HEK293 (cell line): ENCODE data around the gene POLDIP2.

Experiments
- PRDM10 ChIP-seq: fragments of 450-650 bp; formaldehyde crosslinking; IDR thresholded peaks from 2 replicates; pipeline ENCODE4 v1.5.1; 2016; ENCODE audit warnings: missing biosample characterization, missing genetic modification characterization
- SP3 ChIP-seq: fragments of 450-650 bp; formaldehyde crosslinking; IDR thresholded peaks from 2 replicates; pipeline ENCODE4 v1.5.1; 2016; ENCODE audit warnings: missing biosample characterization, missing genetic modification characterization
- ZBTB20 ChIP-seq: fragments of 450-650 bp; formaldehyde crosslinking; IDR thresholded peaks from 2 replicates; pipeline ENCODE4 v1.5.1; 2016; ENCODE audit warnings: missing biosample characterization, missing genetic modification characterization
- ZBTB48 ChIP-seq: fragments of 450-650 bp; formaldehyde crosslinking; IDR thresholded peaks from 2 replicates; pipeline ENCODE4 v1.5.1; 2016; ENCODE audit warnings: missing biosample characterization, missing genetic modification characterization
- ZNF274 ChIP-seq, 2 experiments: fragments of 200-500 bp in 1 of 2; fragments of 450-650 bp in 1 of 2; sonication (Bioruptor generic) in 1 of 2; formaldehyde crosslinking in 1 of 2; IDR thresholded peaks; 2 replicates each; pipeline versions ENCODE4 v1.5.1 to v1.6.1; 2014 to 2016; ENCODE audit warnings: borderline replicate concordance in 1 of 2, inconsistent platforms in 1 of 2, low read length in 1 of 2, missing biosample characterization in 1 of 2, missing genetic modification characterization in 1 of 2
- ZNF37A ChIP-seq: fragments of 450-650 bp; IDR thresholded peaks from 2 replicates; pipeline ENCODE4 v1.5.1; 2018; ENCODE audit warnings: missing biosample characterization, missing genetic modification characterization
- ZNF561 ChIP-seq: fragments of 450-650 bp; IDR thresholded peaks from 2 replicates; pipeline ENCODE4 v1.5.1; 2018; ENCODE audit warnings: missing biosample characterization, missing genetic modification characterization, borderline replicate concordance
- ZNF629 ChIP-seq: fragments of 450-650 bp; formaldehyde crosslinking; IDR thresholded peaks from 2 replicates; pipeline ENCODE4 v1.5.1; 2017; ENCODE audit warnings: missing biosample characterization, missing genetic modification characterization
- TF ChIP-seq, protein P1 (sequence below): fragments of 450-650 bp; formaldehyde crosslinking; IDR thresholded peaks from 2 replicates; pipeline ENCODE4 v1.5.1; 2016; ENCODE audit warnings: missing biosample characterization, missing genetic modification characterization, borderline replicate concordance
- TF ChIP-seq, protein P2 (sequence below): fragments of 450-650 bp; formaldehyde crosslinking; IDR thresholded peaks from 2 replicates; pipeline ENCODE4 v1.5.1; 2016; ENCODE audit warnings: missing biosample characterization, missing genetic modification characterization
- TF ChIP-seq, protein P3 (sequence below): fragments of 450-650 bp; formaldehyde crosslinking; IDR thresholded peaks from 2 replicates; pipeline ENCODE4 v1.5.1; 2016; ENCODE audit warnings: missing biosample characterization, missing genetic modification characterization

DNA sequence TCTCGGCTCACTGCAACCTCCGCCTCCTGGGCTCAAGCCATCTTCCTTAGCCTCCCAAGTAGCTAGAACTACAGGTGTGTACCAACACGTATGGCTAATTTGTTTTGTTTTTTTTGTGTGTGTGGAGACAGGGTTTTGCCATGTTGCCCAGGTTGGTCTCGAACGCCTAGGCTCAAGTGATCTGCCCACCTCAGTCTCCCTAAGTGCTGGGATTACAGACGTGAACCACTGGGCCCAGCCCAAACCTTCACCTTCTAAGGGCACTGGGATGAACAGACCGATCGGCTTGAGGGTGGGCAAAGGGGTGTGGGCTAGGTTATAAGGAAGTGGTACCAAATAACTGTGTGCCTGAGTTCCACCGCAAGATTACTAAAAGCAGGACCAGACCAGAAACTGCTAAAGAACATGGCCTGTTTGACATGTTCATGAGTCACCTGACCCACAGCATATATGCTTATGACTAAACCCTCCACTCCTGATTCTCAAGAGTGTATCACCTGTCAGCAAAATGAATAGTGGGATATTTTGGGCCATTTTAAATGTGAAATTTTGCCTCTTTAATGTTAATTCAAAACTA, 30.2 kb downstream of the POLDIP2 start:
- TF ChIP-seq, protein P1, sequence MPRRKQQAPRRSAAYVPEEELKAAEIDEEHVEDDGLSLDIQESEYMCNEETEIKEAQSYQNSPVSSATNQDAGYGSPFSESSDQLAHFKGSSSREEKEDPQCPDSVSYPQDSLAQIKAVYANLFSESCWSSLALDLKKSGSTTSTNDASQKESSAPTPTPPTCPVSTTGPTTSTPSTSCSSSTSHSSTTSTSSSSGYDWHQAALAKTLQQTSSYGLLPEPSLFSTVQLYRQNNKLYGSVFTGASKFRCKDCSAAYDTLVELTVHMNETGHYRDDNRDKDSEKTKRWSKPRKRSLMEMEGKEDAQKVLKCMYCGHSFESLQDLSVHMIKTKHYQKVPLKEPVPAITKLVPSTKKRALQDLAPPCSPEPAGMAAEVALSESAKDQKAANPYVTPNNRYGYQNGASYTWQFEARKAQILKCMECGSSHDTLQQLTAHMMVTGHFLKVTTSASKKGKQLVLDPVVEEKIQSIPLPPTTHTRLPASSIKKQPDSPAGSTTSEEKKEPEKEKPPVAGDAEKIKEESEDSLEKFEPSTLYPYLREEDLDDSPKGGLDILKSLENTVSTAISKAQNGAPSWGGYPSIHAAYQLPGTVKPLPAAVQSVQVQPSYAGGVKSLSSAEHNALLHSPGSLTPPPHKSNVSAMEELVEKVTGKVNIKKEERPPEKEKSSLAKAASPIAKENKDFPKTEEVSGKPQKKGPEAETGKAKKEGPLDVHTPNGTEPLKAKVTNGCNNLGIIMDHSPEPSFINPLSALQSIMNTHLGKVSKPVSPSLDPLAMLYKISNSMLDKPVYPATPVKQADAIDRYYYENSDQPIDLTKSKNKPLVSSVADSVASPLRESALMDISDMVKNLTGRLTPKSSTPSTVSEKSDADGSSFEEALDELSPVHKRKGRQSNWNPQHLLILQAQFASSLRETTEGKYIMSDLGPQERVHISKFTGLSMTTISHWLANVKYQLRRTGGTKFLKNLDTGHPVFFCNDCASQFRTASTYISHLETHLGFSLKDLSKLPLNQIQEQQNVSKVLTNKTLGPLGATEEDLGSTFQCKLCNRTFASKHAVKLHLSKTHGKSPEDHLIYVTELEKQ, result no peak
- TF ChIP-seq, protein P2, sequence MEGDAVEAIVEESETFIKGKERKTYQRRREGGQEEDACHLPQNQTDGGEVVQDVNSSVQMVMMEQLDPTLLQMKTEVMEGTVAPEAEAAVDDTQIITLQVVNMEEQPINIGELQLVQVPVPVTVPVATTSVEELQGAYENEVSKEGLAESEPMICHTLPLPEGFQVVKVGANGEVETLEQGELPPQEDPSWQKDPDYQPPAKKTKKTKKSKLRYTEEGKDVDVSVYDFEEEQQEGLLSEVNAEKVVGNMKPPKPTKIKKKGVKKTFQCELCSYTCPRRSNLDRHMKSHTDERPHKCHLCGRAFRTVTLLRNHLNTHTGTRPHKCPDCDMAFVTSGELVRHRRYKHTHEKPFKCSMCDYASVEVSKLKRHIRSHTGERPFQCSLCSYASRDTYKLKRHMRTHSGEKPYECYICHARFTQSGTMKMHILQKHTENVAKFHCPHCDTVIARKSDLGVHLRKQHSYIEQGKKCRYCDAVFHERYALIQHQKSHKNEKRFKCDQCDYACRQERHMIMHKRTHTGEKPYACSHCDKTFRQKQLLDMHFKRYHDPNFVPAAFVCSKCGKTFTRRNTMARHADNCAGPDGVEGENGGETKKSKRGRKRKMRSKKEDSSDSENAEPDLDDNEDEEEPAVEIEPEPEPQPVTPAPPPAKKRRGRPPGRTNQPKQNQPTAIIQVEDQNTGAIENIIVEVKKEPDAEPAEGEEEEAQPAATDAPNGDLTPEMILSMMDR (tag by site-specific recombination), result no peak
- TF ChIP-seq ZNF274 (IDR thresholded peaks at IDR 0.05; ENCODE audit: low read length) (no peak), ZNF274 (tag by site-specific recombination; IDR thresholded peaks at IDR 0.05; ENCODE audit: borderline replicate concordance) (no peak), SP3 (tag by site-specific recombination) (no peak), PRDM10 (tag by site-specific recombination) (no peak), ZBTB48 (tag by site-specific recombination) (no peak), ZNF37A (tag by site-specific recombination) (no peak), ZNF561 (tag by site-specific recombination) (no peak), ZNF629 (tag by site-specific recombination) (no peak), ZBTB20 (tag by site-specific recombination) (no peak)
- TF ChIP-seq, protein P3, sequence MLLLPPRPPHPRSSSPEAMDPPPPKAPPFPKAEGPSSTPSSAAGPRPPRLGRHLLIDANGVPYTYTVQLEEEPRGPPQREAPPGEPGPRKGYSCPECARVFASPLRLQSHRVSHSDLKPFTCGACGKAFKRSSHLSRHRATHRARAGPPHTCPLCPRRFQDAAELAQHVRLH (tag by site-specific recombination), result no peak
